NOMO-1 treated with DMSO at 0.1 percent for 48 hours (cell line): Measurements from ENCODE around the gene HNRNPUL2.
"Not testable (repeated sequence)": the region's sequence is repeated elsewhere in the genome, so short reads cannot be mapped to it uniquely, and the experiment has no call there.

Experiments
- DNase-seq: peaks from one replicate; lab custom pipeline; 2025; ENCODE audit not compliant: unreplicated experiment; lab: John Stamatoyannopoulos, UW

HNRNPUL2 gene

DNA sequence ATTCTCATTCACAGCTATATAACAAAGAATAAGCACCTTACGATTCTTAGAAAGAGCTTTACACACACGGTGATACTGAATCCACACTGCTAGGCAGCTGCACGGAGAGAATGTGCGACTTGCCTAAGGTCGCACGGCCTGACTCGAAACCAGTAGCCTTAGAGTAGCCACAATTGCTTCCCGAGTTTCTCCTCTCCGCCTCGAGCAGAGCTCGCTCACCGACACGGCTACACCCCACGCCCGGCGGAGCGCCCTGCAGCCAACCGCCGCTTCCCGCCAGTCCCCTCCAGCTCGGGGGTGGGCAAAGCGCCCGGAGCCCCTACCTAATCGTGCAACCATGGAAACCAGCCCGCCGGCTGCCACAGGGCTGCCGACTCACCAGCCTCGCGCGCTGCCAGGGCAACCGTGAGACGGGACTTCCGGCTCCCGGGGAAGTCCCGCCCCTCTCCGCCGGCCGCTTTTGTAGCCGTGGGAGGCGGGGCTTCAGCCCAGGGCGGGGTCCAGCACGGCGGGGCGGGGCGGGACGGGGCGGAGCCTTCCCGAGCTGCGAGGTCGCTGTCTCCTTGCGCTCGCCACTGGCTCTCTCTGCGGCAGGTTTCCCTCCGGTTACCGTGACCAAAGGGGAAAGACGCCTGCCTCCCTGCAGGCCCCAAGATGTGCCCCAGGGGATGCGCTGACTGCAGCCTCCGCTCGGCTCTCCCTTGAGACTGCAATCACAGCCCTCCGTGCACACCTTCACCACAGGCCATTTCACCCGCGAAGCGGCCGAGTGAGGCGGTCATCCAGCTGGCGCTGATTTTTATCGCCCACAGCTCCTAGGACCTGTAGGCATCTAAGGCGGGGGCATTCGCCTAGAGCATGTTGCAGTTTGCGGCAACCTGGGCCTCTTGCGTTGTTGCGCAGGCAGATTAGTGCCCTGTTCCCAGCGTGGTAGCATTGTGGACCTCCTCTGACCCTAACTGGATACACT is 21.1 kb downstream of the HNRNPUL2 start:
- peak; percentile 85 for DNase-seq

- DNase-seq, result no peak
Observed at GRCh38 chr11:62705413-62705812, 21.8 kb downstream of the HNRNPUL2 start.

GRCh38 chr11:62703921-62704320 is 23.3 kb downstream of the HNRNPUL2 start:
- DNase-seq, result not testable (repeated sequence)

DNA sequence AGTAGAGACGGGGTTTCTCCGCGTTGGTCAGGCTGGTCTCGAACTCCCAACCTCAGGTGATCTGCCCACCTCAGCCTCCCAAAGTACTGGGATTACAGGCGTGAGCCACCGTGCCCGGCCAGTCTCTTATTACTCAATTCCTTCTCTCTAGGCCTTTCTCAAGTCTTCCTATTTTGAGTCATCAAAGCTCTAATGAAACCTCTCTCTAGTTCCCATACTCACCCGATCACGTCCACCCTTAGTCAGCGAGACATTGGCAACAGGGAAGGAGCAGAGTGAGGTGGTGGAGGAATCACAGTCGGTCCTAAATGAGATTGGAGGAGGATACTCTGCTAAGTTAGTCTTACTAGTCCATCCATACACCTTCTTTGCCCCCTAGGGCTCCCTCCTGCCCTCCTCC is 25.0 kb downstream of the HNRNPUL2 start:
- DNase-seq, result no peak

- DNase-seq, result peak; percentile 57
Observed at GRCh38 chr11:62694455-62695167, 32.6 kb downstream of the HNRNPUL2 start.

DNA sequence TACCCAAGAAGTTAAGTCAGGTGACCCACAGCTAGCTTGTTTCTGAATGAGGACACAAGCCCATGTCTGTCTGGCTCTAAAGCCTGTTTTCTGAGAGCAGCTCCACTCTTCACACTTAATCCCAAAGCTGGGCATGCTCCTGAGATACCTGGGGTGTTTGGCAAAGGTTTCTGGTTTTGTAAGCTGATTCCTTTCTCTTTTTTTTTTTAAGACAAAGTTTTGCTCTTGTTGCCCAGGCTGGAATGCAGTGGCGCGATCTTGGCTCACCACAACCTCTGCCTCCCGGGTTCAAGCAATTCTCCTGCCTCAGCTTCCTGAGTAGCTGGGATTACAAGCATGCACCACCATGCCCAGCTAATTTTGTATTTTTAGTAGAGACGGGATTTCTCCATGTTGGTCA is 33.6 kb downstream of the HNRNPUL2 start:
- not testable (repeated sequence) for DNase-seq

DNA sequence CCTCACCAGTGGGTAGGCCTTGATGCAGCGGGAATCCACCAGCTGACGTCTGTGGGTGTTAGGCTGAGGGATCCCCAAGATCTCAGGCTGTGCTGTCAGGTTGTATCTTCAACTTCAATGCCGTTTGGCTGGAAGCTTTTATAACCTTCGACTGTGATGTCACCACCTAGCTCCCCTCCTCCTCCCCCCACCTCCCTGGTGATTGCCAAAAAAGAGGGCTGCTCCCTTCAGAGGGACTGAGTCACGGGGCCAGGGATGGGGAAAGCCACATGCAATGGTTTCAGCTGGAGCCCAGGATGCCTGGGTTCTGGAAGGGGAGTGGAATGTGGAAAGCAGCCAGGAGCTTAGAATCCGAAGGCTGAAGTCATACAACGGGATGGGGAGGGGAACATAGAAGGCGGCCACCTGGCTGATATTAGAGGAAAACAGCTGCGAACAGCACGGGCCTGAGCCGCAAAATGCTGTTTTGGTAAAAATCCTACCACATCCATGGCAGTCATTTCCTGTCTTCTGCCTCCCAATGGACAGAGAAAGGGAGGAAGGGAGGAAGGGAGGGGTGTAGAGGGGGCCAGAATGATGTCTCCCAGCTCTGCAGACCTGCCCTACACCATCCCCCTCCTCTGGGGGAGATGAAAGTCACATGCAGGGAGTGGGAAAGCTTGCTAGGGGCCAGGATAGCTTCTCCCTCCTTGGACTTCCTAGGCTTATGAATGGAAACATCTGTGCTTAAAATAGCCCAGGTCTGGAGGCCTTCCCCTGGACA is 37.7 kb downstream of the HNRNPUL2 start, which contains the start of gene LRRN4CL:
TSS of gene LRRN4CL (minus strand) at position 110 of the 763 bp plus-strand sequence. CDS start 1,022 bp downstream, outside the sequence.
- no peak for DNase-seq

GRCh38 chr11:62688491-62688890 is 38.8 kb downstream of the HNRNPUL2 start:
- no peak for DNase-seq

GRCh38 chr11:62687508-62688396 is 39.5 kb downstream of the HNRNPUL2 start:
- DNase-seq, result no peak

DNA sequence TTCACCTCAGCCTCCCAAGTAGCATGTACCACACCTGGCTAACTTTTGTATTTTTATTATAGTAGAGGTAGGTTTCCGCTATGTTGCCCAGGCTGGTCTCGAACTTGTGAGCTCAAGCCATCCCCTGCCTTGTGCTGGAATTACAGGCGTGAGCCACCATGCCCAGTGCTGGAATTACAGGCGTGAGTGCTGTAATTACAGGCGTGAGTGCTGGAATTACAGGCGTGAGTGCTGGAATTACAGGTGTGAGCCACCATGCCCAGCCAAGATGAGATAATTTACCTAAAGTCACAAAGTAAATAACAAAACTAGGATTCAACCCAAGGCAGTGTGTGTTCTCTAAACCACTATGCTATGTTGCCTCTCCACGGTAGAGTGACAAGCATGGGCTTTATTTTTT is 44.7 kb downstream of the HNRNPUL2 start:
- DNase-seq, result no peak

GRCh38 chr11:62680825-62681240 is 46.4 kb downstream of the HNRNPUL2 start:
- peak; percentile 36 for DNase-seq

DNA sequence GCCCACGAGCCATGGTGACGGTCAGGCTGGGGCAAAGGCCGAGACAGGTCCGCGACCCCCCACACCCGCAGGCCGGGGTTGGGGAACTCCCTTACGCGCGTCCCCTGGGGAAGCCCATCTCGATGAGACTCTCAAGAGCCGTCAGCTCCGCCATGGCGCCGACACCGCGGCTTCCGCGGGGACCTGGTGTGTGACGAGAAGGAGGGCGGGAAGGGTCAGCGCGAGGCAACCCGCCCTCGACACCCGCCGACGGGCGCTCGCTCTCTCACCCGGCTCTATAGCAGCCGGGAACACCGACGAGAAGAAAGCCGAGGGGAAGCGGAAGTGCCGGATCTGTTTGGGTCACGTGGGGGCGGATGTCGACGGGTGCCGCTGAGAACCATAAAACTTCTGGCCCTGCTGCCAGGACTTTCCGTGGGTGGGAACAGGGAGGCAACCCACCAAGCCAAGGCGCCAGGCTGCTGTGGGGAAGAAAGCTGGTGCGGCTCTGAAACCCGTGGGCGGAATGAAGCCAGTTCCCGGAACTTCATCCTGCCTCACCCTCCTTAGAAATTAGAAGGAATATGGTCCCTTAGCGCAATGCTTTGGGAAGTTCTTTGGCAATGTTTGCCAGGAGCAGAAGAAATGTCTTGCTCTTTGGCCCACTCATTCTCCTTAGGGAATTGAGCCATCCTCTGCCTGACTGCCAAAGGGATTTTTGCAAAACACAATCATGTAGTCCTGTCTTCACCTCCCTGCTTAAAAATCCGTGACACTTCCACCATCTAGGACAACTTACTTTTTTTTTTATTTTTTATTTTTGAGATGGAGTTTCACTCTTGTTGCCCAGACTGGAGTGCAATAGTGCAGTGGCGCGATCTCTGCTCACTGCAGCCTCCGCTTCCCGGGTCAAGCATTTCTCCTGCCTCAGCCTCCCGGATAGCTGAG is 48.2 kb downstream of the HNRNPUL2 start, which contains the start of gene UBXN1:
TSS of gene UBXN1 (minus strand) at position 304 of the 927 bp plus-strand sequence. CDS start at position 154, 150 bp downstream.
- DNase-seq, result peak; percentile 93

DNA sequence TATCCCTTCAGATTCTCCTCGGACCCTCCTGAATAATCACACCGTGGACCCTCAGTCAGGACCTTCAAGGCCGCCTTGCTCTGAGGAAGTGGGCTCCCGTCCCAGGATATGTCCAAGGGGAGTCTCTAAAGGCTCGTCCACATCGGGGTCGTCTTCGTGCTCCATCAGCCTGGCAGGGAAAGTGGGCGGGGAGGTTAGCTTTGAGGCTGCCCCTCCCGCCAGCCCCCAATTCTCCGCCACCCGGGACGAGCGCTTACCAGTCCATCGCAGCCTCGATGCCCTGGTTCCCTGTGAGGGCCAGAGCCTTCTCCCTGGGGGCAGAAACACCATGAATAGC is 48.9 kb downstream of the HNRNPUL2 start:
- no peak for DNase-seq

DNA sequence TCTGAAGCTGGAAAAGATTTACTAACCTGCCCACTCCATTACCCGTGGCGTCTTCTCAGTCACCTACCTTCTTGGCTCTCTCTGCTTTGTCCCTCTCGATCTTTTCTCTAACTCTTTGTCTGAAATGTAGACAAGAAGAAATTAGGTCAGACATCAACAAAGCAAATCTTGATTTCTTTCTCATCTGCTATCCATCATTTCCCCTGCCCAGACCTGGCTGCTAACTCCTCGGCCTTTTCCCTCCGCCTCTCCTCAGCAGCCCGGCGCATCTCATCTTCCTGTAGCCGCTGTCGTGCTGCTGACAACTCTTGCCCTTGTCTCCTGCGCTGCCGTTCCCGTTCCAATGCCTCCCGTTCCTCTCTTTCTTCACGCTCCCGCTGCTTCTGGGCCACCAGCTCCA is 49.5 kb downstream of the HNRNPUL2 start:
- DNase-seq, result no peak

DNA sequence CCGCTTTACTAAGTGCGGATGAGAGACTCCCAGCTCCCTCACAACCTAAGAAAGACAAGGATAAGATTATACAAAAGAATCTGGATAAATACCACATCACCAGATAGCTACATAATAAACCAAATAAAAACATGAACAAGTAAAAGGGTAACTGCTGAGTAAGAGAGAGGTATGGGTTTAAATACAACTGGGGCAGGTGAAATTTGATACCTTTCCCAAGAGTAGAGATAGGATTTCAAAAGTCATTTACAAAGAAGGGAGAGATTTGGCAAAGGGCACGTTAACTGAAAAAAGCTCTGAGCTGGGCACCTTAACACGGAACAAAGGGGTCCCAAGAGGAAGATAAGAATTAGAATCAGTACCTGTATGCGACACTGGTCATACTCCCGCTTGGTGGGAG is 50.1 kb downstream of the HNRNPUL2 start:
- DNase-seq, result no peak

DNA sequence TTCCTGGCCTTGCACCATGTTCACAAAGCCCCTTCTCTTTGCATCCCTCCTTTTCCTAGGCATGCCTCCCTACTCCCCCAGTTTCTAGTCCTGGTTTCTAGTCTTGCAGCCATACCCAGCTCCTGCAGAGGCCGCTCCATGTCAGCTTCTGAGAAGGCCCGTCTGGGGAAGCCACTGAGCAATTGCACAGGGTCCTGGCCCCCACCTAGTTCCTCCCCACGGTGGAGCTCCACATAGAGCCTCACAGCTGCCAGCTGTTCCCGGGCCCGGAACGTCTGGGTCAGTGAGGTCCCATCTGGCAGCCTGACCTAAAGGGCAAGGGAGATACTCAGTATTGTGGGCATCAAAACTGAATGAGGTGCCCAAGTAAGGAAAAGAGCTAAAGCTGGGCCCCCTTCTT is 50.6 kb downstream of the HNRNPUL2 start:
- no peak for DNase-seq

DNA sequence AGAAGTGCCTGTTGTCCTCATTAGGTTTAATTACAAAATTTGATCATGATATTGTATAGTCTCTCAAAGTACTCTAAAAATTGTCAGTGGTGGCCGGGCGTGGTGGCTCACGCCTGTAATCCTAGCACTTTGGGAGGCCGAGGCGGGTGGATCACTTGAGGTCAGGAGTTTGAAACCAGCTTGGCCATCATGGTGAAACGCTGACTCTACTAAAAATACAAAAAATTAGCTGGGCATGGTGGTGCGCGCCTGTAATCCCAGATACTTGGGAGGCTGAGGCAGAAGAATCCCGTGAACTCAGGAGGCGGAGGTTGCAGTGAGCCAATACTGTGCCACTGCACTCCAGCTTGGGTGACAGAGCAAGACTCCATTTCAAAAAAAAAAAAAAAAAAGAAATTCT is 51.8 kb downstream of the HNRNPUL2 start:
- not testable (repeated sequence) for DNase-seq

DNA sequence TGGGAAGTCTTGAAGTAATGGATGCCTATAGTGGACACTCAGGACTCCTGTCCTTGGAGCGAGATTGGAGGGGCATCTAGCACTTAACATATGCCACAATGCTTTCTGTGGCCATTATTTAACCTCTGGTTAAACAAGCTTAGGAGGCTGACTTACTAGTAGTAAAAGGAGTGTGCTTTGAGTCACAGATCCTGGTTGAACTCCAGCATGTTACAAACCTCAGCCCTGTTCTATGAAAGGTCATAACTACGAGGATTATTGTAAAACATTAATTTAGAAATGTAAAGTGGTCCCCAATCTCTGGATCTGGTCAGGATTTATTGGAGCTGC is 54.1 kb downstream of the HNRNPUL2 start:
- no peak for DNase-seq
